HG03066 (cell line): Measurements from ENCODE around the gene CCDC70.

ENCODE experiments used
- ATAC-seq: cut with Tn5 transposase; IDR thresholded peaks from one replicate; pipeline ENCODE4 v1.9.1; 2021; ENCODE audit warnings: low read depth; ENCODE audit not compliant: unreplicated experiment

The CCDC70 gene

GRCh38 chr13:51856027-51856736 is 5.6 kb upstream of the CCDC70 start:
- no peak for ATAC-seq

DNA sequence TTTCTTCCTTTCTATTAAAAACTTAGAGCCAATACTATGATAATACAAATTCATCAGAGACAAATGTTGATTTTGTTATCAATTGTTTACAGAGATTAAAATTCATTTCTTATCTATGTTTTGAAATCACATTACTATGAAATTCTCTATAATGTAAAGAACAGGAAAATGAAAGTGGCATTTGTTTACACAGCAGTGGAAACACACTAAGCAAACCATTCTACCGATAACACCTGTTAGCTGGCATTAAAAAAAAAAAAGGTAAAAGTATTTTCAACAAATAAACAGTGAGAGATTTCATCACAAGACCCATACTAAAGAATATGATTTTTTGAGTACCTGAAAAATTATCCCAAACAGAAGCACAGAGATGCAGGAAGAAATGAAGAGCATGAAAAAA is 4.8 kb upstream of the CCDC70 start:
- ATAC-seq, result no peak

DNA sequence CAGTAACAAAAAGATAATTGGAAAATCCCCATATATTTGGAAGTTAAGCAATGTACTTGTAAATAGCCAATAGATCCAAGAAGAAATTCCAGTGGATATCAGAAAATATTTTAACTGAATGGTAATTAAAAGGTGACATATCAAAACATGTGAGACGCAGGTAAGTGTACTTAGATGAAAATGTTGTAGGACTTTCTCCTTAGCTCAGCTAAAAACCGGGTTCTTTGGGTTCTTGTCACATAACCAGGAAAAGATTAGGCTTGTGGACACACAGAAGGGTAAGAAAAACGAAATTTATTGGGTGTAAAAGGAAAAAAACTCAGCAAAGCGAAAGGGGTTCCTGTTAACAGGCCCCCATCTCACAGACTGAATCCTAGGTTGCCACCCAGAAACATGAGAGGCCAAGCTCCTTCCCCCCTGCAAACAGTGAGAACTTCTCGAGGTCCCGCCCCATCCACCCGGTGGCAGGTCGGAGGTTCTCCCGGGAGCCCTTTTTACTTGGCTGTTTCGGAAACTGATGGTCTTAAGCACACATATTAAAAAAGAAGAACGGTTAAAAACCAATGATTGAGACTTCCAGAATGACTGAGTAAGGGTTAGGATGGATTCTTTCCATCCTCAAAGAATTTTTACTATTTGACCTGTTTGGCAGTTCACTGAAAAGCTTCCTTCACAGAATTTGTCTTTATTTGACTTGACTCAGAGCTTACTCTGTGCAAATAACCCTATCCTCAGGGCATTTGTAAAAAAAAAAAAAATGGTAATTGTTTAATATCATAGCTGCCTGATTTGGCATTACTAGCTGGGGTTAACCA is 3.1 kb upstream of the CCDC70 start:
- ATAC-seq, result no peak

DNA sequence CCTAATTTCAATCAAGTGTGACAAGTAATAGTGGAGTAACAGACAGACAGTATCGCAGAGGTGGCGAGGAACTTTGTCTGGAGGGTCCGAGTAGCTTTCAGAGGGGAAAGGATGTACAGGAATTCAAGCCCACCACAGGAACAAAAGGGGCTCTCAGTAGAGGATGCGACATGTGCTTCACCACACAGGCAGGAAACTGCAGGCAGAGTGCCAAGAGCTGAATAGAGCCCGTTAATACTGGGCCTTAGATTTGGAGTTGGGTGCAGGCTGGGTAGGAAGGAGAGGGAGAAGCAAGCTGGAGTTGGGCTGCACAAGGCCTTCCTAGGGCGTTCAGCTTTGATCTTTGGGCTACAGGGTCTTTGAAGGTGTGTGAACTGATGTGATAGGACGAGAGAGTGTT is 1.2 kb downstream of the CCDC70 start:
- no peak for ATAC-seq

GRCh38 chr13:51865838-51866237 is 4.1 kb downstream of the CCDC70 start:
- no peak for ATAC-seq

- ATAC-seq, result no peak
Measured at GRCh38 chr13:51867062-51867461, 5.3 kb downstream of the CCDC70 start.

DNA sequence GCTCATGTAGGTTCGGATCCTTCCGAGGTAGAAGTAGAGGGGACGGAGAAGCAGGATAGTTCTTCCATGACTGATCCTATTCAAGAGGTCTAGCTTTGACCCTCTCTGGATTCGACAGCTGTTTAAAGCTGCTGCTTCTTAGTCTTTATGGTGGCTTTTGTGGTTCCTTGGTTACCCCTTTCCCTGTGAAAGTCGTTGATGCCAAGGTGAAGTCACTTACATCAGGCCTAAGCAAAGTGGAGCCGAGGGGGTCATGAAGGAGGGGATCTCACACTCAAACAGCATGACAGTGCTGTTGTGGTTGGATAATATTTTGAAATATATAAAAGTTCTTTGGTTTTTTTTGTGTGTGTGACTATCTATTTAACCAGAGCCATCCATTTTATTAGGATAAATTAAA is 8.1 kb downstream of the CCDC70 start:
- ATAC-seq, result no peak

GRCh38 chr13:51870616-51871015 is 8.8 kb downstream of the CCDC70 start:
- ATAC-seq, result no peak

GRCh38 chr13:51873117-51873798 is 11.5 kb downstream of the CCDC70 start:
- ATAC-seq, result no peak

- no peak for ATAC-seq
Measured at GRCh38 chr13:51873837-51874236, 12.1 kb downstream of the CCDC70 start.

- ATAC-seq, result no peak
Measured at GRCh38 chr13:51874651-51875050, 12.9 kb downstream of the CCDC70 start.

DNA sequence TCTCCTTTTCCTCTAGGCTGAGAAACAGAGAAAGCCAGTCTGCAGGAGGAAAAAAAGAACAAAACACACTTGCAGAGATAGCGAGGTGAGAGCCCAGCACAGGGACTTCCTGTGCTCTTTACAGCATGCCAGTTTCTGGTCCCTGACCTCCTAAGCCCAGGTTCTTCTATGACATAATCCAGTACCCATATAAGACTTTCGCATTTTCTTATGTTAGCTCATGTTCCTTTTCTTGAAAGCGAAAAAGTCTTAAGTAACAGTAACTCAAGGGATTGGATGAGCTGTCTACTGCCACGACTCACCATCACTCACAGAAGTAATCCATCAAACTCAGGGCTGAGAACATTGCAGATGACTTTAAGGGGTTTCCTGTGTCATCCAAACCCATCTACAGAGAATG is 17.4 kb downstream of the CCDC70 start:
- ATAC-seq, result no peak

- ATAC-seq, result no peak
Measured at GRCh38 chr13:51881296-51881695, 19.5 kb downstream of the CCDC70 start.

GRCh38 chr13:51882570-51883225 is 20.9 kb downstream of the CCDC70 start:
- ATAC-seq, result no peak

GRCh38 chr13:51883226-51883600 is 21.4 kb downstream of the CCDC70 start:
- ATAC-seq, result no peak

DNA sequence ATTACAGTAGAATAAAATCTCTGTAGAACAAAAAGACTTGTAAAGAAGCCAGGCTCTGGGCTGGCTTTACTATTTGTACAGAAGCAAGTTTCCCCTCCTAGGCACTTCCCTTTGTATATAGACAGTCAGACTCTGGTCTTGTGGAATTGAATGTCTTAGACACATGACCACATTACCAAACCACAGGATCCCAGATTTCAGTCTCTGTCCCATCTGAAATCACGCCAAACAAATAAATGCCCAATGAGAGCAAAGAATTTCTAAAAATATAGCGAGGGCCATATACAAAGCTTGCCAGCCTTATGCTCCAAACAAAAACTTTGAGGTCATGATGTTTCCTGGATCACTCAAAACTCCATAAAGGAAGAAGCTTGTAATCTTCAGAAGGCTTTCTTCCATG is 23.9 kb downstream of the CCDC70 start:
- no peak for ATAC-seq

DNA sequence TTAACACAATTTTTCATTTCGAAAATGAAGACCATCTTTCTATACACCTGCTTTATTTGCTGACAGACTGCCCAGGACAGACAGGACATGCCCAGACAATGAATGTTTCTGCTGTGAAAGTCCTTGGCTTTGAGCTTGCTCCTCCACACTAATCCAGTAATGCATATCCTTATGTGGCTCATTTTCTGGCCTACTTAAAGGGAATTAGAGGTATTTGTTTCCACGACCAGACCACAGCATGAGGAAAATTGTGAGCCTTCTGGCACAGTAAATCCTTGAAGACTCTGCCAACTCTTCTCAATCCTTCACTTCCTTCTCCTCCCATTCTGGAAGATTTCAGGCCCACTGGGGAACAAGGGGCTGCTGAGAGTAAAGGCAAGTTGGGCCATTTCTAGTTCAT is 25.7 kb downstream of the CCDC70 start:
- no peak for ATAC-seq

DNA sequence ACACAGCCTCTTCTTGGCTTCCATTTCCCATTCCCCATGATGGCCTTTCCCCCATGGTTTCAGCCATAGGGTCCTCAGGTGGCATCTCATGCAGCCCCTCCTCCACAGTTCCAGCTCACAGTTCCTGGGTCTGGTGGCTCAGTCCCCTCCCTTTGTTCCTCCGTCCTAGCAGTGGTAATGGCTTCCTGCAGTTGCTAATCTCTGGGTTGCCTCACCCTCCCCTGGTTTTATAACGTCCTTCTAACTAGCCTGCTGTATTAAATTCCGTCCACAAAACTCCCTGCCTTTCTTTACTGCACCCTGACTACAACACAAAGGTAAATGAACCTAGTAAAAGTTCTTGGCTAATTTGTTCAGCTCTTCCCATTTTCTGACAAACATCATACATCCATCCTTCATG is 30.9 kb downstream of the CCDC70 start:
- ATAC-seq, result no peak

DNA sequence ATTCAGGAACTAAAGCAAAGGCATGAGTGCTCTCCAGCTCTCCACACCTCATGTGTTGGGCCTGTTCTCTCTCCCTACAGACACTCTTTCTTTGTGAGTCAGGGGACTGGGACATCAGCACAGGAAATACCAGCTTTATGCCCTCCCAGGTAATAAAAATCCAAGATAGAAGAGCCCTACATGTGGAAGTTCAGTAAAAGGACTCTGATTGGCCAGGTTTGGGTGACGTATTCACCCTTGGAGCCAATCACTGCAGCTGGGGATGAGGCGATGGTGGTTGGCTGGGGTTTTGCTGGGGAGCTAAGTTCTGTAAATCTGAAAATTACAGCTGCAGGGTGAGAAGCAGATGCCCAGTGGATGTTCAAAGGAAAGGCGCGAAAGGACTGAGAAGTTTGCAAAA is 32.5 kb downstream of the CCDC70 start:
- no peak for ATAC-seq

GRCh38 chr13:51895906-51896888 is 34.4 kb downstream of the CCDC70 start:
- no peak for ATAC-seq
